ENCODE measurements around the gene C9orf43.
"Not testable (repeated sequence)": the region's sequence is repeated elsewhere in the genome, so short reads cannot be mapped to it uniquely, and the experiment has no call there.

C9orf43 gene

GRCh38 chr9:113390192-113390960, 20.2 kb upstream of the C9orf43 start:
- H3K36me3 ChIP-seq (ENCODE audit: insufficient read depth, low read length): peaks cover 60% of the 10 kb centered on the region
- no peak overlapping the region for H3K4me3 ChIP-seq (ENCODE audit: low read length)
- H3K9me3 ChIP-seq (ENCODE audit: low read length): peaks cover 2% of the 10 kb centered on the region
- no peaks in the 10 kb centered on the region for H3K4me1 ChIP-seq (ENCODE audit: insufficient read depth, low read length)
- no peak overlapping the region for H2AFZ ChIP-seq (ENCODE audit: low read depth, low read length)
- no peaks in the 10 kb centered on the region for H3K27me3 ChIP-seq (ENCODE audit: insufficient read depth, low read length)

- H3K4me3 ChIP-seq (ENCODE audit: low read length): no peak overlapping the region
- H3K36me3 ChIP-seq (ENCODE audit: insufficient read depth, low read length): peaks cover 57% of the 10 kb centered on the region
- no peaks in the 10 kb centered on the region for H3K27me3 ChIP-seq (ENCODE audit: insufficient read depth, low read length)
- H2AFZ ChIP-seq (ENCODE audit: low read depth, low read length): no peak overlapping the region
- H3K9me3 ChIP-seq (ENCODE audit: low read length): peaks cover 2% of the 10 kb centered on the region
- no peaks in the 10 kb centered on the region for H3K4me1 ChIP-seq (ENCODE audit: insufficient read depth, low read length)
These were observed 18.6 kb upstream of the C9orf43 start for GRCh38 chr9:113391917-113392316.

- Histone ChIP-seq H3K27me3 (ENCODE audit: insufficient read depth, low read length) (no peaks in the 10 kb centered on the region), H2AFZ (ENCODE audit: low read depth, low read length) (no peak overlapping the region), H3K36me3 (ENCODE audit: insufficient read depth, low read length) (peaks cover 47% of the 10 kb centered on the region), H3K4me3 (ENCODE audit: low read length) (no peak overlapping the region), H3K9me3 (ENCODE audit: low read length) (peaks cover 2% of the 10 kb centered on the region), H3K4me1 (ENCODE audit: insufficient read depth, low read length) (no peaks in the 10 kb centered on the region)
These were observed 17.3 kb upstream of the C9orf43 start for GRCh38 chr9:113393281-113393680.

GRCh38 chr9:113395000-113395861, 15.3 kb upstream of the C9orf43 start:
- peaks cover 3% of the 10 kb centered on the region for H3K4me1 ChIP-seq (ENCODE audit: insufficient read depth, low read length)
- H3K9me3 ChIP-seq (ENCODE audit: low read length): peaks cover 2% of the 10 kb centered on the region
- H3K4me3 ChIP-seq (ENCODE audit: low read length): no peak overlapping the region
- peaks cover 30% of the 10 kb centered on the region for H3K36me3 ChIP-seq (ENCODE audit: insufficient read depth, low read length)
- H2AFZ ChIP-seq (ENCODE audit: low read depth, low read length): no peak overlapping the region
- no peaks in the 10 kb centered on the region for H3K27me3 ChIP-seq (ENCODE audit: insufficient read depth, low read length)

GRCh38 chr9:113397203-113397631, 13.3 kb upstream of the C9orf43 start:
- H3K27me3 ChIP-seq (ENCODE audit: insufficient read depth, low read length): no peaks in the 10 kb centered on the region
- H2AFZ ChIP-seq (ENCODE audit: low read depth, low read length): no peak overlapping the region
- H3K4me1 ChIP-seq (ENCODE audit: insufficient read depth, low read length): peaks cover 9% of the 10 kb centered on the region
- peaks cover 11% of the 10 kb centered on the region for H3K36me3 ChIP-seq (ENCODE audit: insufficient read depth, low read length)
- no peak overlapping the region for H3K4me3 ChIP-seq (ENCODE audit: low read length)
- H3K9me3 ChIP-seq (ENCODE audit: low read length): peaks cover 2% of the 10 kb centered on the region

- H3K4me1 ChIP-seq (ENCODE audit: insufficient read depth, low read length): peaks cover 9% of the 10 kb centered on the region
- peaks cover 3% of the 10 kb centered on the region for H3K36me3 ChIP-seq (ENCODE audit: insufficient read depth, low read length)
- no peaks in the 10 kb centered on the region for H3K27me3 ChIP-seq (ENCODE audit: insufficient read depth, low read length)
- H3K4me3 ChIP-seq (ENCODE audit: low read length): no peak overlapping the region
- H2AFZ ChIP-seq (ENCODE audit: low read depth, low read length): no peak overlapping the region
- peaks cover 2% of the 10 kb centered on the region for H3K9me3 ChIP-seq (ENCODE audit: low read length)
These were observed 11.8 kb upstream of the C9orf43 start for GRCh38 chr9:113398796-113399195.

- peaks cover 3% of the 10 kb centered on the region for H3K36me3 ChIP-seq (ENCODE audit: insufficient read depth, low read length)
- H3K27me3 ChIP-seq (ENCODE audit: insufficient read depth, low read length): no peaks in the 10 kb centered on the region
- H3K9me3 ChIP-seq (ENCODE audit: low read length): peaks cover 2% of the 10 kb centered on the region
- H3K4me3 ChIP-seq (ENCODE audit: low read length): peak overlapping the region; percentile 67
- peaks cover 9% of the 10 kb centered on the region for H3K4me1 ChIP-seq (ENCODE audit: insufficient read depth, low read length)
- no peak overlapping the region for H2AFZ ChIP-seq (ENCODE audit: low read depth, low read length)
These were observed 10.8 kb upstream of the C9orf43 start for GRCh38 chr9:113399646-113400200.

GRCh38 chr9:113401027-113401792, 9.3 kb upstream of the C9orf43 start, which contains the start of gene ALAD:
ALAD (minus strand) TSS chr9:113401284; CDS start chr9:113393559, 7,725 bp downstream.
- H3K4me1 ChIP-seq (ENCODE audit: insufficient read depth, low read length): peaks cover 9% of the 10 kb centered on the region
- peak within 1 kb of the TSS; percentile 67 for H3K4me3 ChIP-seq (ENCODE audit: low read length)
- H2AFZ ChIP-seq (ENCODE audit: low read depth, low read length): peak within 1 kb of the TSS; percentile 93
- peaks cover 3% of the 10 kb centered on the region for H3K36me3 ChIP-seq (ENCODE audit: insufficient read depth, low read length)
- no peaks in the 10 kb centered on the region for H3K9me3 ChIP-seq (ENCODE audit: low read length)
- H3K27me3 ChIP-seq (ENCODE audit: insufficient read depth, low read length): no peaks in the 10 kb centered on the region

- no peak overlapping the region for H2AFZ ChIP-seq (ENCODE audit: low read depth, low read length)
- peaks cover 9% of the 10 kb centered on the region for H3K4me1 ChIP-seq (ENCODE audit: insufficient read depth, low read length)
- H3K9me3 ChIP-seq (ENCODE audit: low read length): no peaks in the 10 kb centered on the region
- no peak overlapping the region for H3K4me3 ChIP-seq (ENCODE audit: low read length)
- no peaks in the 10 kb centered on the region for H3K27me3 ChIP-seq (ENCODE audit: insufficient read depth, low read length)
- H3K36me3 ChIP-seq (ENCODE audit: insufficient read depth, low read length): peaks cover 17% of the 10 kb centered on the region
These were observed 6.9 kb upstream of the C9orf43 start for GRCh38 chr9:113403646-113404045.

- H3K36me3 ChIP-seq (ENCODE audit: insufficient read depth, low read length): peaks cover 20% of the 10 kb centered on the region
- peaks cover 12% of the 10 kb centered on the region for H3K4me1 ChIP-seq (ENCODE audit: insufficient read depth, low read length)
- not testable (repeated sequence) for H3K9me3 ChIP-seq (ENCODE audit: low read length); H3K4me3 ChIP-seq (ENCODE audit: low read length); H3K27me3 ChIP-seq (ENCODE audit: insufficient read depth, low read length); H2AFZ ChIP-seq (ENCODE audit: low read depth, low read length)
These were observed 4.2 kb upstream of the C9orf43 start for GRCh38 chr9:113406353-113406752.

- H3K27me3 ChIP-seq (ENCODE audit: insufficient read depth, low read length); H3K4me1 ChIP-seq (ENCODE audit: insufficient read depth, low read length); H3K4me3 ChIP-seq (ENCODE audit: low read length); H3K9me3 ChIP-seq (ENCODE audit: low read length); H2AFZ ChIP-seq (ENCODE audit: low read depth, low read length): not testable (repeated sequence)
- peaks cover 20% of the 10 kb centered on the region for H3K36me3 ChIP-seq (ENCODE audit: insufficient read depth, low read length)
These were observed 3.6 kb upstream of the C9orf43 start for GRCh38 chr9:113406873-113407511.

- peaks cover 20% of the 10 kb centered on the region for H3K36me3 ChIP-seq (ENCODE audit: insufficient read depth, low read length)
- peak overlapping the region; percentile 70 for H2AFZ ChIP-seq (ENCODE audit: low read depth, low read length)
- no peaks in the 10 kb centered on the region for H3K9me3 ChIP-seq (ENCODE audit: low read length)
- no peaks in the 10 kb centered on the region for H3K27me3 ChIP-seq (ENCODE audit: insufficient read depth, low read length)
- peak overlapping the region; percentile 64 for H3K4me3 ChIP-seq (ENCODE audit: low read length)
- H3K4me1 ChIP-seq (ENCODE audit: insufficient read depth, low read length): peaks cover 7% of the 10 kb centered on the region
These were observed 1.1 kb upstream of the C9orf43 start for GRCh38 chr9:113409481-113409880.

Measured in neuron (in vitro differentiated cells).